ENCODE data around the gene SMC2.

DNA sequence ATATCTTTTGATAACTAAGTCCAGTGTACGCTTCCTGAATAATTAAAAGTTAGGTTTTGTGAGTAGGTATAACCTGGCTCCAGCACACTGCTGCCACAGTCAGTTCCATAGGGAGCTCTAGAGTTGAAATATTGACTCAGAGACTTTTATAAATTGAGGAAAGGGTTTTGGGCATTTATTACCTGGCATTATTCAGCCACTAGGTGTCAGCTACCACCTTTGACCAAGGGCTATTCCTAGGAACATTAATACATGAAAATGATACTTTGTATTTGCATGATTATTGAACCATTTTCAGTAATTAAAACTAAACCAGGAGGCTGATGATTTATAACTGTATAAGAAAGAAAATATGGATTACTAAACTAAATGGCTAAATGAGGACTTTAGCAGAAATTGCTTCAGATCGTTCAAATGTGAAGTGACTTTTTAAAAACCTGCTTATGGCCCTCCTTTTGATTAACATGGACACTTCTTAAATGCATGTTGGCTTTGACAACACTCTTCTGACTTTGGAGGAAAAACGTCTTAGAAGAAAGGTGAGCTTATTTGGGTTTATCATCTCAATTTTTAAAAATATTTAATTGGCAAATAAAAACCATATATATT is 83.0 kb downstream of the SMC2 start:
- no peak for TF ChIP-seq POLR2A (IDR thresholded peaks at IDR 0.05)
- TF ChIP-seq, protein P1, sequence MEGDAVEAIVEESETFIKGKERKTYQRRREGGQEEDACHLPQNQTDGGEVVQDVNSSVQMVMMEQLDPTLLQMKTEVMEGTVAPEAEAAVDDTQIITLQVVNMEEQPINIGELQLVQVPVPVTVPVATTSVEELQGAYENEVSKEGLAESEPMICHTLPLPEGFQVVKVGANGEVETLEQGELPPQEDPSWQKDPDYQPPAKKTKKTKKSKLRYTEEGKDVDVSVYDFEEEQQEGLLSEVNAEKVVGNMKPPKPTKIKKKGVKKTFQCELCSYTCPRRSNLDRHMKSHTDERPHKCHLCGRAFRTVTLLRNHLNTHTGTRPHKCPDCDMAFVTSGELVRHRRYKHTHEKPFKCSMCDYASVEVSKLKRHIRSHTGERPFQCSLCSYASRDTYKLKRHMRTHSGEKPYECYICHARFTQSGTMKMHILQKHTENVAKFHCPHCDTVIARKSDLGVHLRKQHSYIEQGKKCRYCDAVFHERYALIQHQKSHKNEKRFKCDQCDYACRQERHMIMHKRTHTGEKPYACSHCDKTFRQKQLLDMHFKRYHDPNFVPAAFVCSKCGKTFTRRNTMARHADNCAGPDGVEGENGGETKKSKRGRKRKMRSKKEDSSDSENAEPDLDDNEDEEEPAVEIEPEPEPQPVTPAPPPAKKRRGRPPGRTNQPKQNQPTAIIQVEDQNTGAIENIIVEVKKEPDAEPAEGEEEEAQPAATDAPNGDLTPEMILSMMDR (IDR thresholded peaks at IDR 0.05) = no peak
